Astrocyte of the cerebellum (primary cell): Measurements from ENCODE around the gene ARID3B.

ENCODE experiments used
- DNase-seq: peaks from one replicate; pipeline ENCODE4 v3.0.0-alpha.2; 2011; ENCODE audit warnings: low read depth
- H3K4me3 ChIP-seq: 2 replicates; pipeline ENCODE4 v1.5.1; 2011; ENCODE audit warnings: mild to moderate bottlenecking, low read depth, low read length, moderate library complexity
- CTCF ChIP-seq: IDR thresholded peaks from 2 replicates; pipeline ENCODE4 v1.5.1; 2012; ENCODE audit warnings: low read length, low read depth, moderate library complexity, mild to moderate bottlenecking; ENCODE audit errors: missing control alignments
- in situ Hi-C: cut with HindIII; loops from 2 replicates; pipeline ENCODE4 v1.10.0; 2017; ENCODE audit warnings: low sequenced_read_pairs

The ARID3B gene

GRCh38 chr15:74542166-74543042, 1.4 kb downstream of the ARID3B start:
- no peak overlapping the region for H3K4me3 ChIP-seq
- in situ Hi-C loops = no loop called here
- no peak for TF ChIP-seq CTCF
- no peak for DNase-seq

GRCh38 chr15:74543043-74543422, 2.0 kb downstream of the ARID3B start:
- H3K4me3 ChIP-seq = no peak overlapping the region
- DNase-seq = no peak
- no peak for TF ChIP-seq CTCF
- in situ Hi-C loops = no loop called here

DNA sequence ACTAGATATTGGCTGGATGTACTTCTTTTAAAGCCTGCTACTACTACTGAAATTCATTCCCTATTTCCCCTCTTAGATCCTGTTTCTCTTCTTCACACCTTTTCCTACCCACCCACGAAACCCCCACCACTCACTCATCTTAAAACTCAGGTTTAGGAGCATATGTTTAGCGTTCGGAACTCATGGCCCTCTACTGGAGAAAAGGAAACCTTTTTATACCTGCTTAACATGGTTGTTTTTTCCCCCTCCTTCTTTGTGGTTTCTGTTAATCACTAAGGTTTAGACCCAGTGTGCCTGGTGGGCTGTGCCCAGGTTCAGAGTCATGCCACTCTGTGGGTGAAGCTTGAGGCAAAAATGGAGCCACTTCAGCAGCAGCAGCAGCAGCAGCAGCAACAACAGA, 2.6 kb downstream of the ARID3B start:
- DNase-seq = no peak
- TF ChIP-seq CTCF = peak; percentile 22
- in situ Hi-C loops = no loop called here
- H3K4me3 ChIP-seq = no peak overlapping the region

GRCh38 chr15:74545086-74545485, 4.1 kb downstream of the ARID3B start:
- in situ Hi-C loops = no loop called here
- no peak for DNase-seq
- TF ChIP-seq CTCF = no peak
- H3K4me3 ChIP-seq = no peak overlapping the region

DNA sequence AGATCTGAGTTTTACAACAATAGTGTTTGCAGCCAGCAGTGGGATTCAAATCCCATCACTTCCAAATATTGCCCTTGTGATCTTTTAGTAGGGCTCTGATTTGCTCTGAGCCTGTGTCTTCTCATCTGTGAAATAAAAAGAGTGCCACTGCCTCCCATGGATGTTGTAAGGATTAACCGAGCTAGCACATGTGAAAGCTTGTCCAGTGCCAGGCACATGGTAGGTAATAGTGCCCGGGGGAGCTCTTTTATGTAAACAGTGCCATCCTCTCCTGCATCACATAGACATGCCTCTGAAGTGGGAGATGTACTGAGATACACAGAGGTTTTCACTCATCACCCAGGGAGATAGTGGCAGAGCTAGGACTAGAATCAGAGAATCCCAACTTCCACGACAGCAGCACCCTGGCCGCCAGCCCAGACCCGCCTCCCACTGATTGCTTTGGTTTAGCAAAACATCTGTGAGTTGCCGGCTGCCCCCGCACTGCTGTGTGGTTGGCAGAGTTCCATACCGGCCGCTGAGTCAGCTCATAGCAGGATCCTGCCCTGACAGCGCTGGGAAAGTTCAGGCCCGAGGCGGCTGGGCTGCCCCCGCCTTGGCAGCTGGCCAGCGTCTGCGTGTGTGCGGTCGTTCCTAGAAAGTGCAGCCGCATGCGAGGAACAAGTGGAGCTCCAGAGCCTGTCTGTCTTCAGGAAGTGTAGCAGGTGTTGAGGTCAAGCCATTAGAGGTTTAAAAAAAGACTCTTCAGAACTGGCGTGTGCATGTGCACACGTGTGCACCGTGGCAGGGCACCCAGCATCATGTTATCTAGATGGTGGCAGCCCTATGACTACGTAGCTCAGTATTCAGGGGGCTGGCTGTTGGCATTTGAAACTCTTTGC, 5.0 kb downstream of the ARID3B start:
- H3K4me3 ChIP-seq = no peak overlapping the region
- peak; percentile 99 for DNase-seq
- TF ChIP-seq CTCF = no peak
- in situ Hi-C loops = no loop called here

DNA sequence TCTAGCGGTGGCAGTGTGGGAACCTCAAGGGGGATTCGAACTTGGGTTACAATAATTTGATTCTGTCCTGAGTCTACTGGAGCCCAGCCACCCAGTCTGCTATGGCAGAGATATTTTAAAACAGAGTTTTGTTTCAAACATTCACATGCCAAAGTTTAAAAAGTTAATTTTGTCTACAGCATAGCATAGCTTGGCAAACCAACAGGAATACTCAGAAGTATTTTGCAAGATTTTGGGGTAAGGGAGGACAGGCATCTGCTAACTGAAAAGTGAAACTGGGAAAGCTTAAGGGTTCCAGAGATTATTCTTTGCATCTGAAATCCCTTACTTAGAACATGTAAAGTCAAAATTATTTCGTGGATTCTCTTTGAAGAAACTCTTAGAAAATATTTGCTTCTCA, 6.6 kb downstream of the ARID3B start:
- in situ Hi-C loops = no loop called here
- DNase-seq = no peak
- no peak for TF ChIP-seq CTCF
- H3K4me3 ChIP-seq = no peak overlapping the region
